Neural progenitor cell (in vitro differentiated cells): ENCODE data around the gene ADAM11. TPM values are rescaled to one million over a fixed set of nuclear protein-coding genes. Genes with fewer than 3 reads are reported as not detected.

ENCODE experiments used
- DNase-seq: peaks from one replicate; pipeline ENCODE4 v3.0.0-alpha.2; 2016; ENCODE audit warnings: low spot score
- H2AFZ ChIP-seq: fragments of 200-600 bp; sonication (generic); replicated peaks from 2 replicates; pipeline ENCODE4 v1.6.1; 2016; ENCODE audit warnings: antibody characterized with exemption
- H3F3A ChIP-seq: fragments of 200-600 bp; sonication (generic); 2 replicates; pipeline ENCODE4 v1.6.1; 2016; ENCODE audit warnings: antibody characterized with exemption, low read depth
- H3K27ac ChIP-seq: fragments of 200-600 bp; sonication (generic); 2 replicates; pipeline ENCODE4 v1.5.1; 2016; ENCODE audit warnings: mild to moderate bottlenecking
- H3K27me3 ChIP-seq: fragments of 200-600 bp; sonication (generic); 2 replicates; pipeline ENCODE4 v1.6.1; 2016; ENCODE audit warnings: mild to moderate bottlenecking, moderate library complexity
- H3K36me3 ChIP-seq: fragments of 200-600 bp; sonication (generic); 2 replicates; pipeline ENCODE4 v1.5.1; 2016
- H3K4me1 ChIP-seq: fragments of 200-600 bp; sonication (generic); 2 replicates; pipeline ENCODE4 v1.6.1; 2016; ENCODE audit warnings: mixed run types
- H3K4me2 ChIP-seq: fragments of 200-600 bp; sonication (generic); 2 replicates; pipeline ENCODE4 v1.6.1; 2016
- H3K4me3 ChIP-seq: fragments of 200-600 bp; sonication (generic); 2 replicates; pipeline ENCODE4 v1.5.1; 2016
- H3K79me2 ChIP-seq: fragments of 200-600 bp; sonication (generic); 2 replicates; pipeline ENCODE4 v1.6.1; 2016; ENCODE audit warnings: low read depth
- H3K9ac ChIP-seq: fragments of 200-600 bp; sonication (generic); 2 replicates; pipeline ENCODE4 v1.6.1; 2016
- H3K9me3 ChIP-seq: fragments of 200-600 bp; sonication (generic); 2 replicates; pipeline ENCODE4 v1.5.1; 2016; ENCODE audit warnings: low read depth
- H4K20me1 ChIP-seq: fragments of 200-600 bp; sonication (generic); 2 replicates; pipeline ENCODE4 v1.6.1; 2016; ENCODE audit warnings: low read depth
- H3K27ac Mint-ChIP-seq: 3 replicates; pipeline ENCODE4 v1.8.0; 2021; ENCODE audit warnings: mixed read lengths
- H3K27me3 Mint-ChIP-seq: 2 replicates; pipeline ENCODE4 v1.8.0; 2022; ENCODE audit warnings: low read depth, mild to moderate bottlenecking, inconsistent platforms, moderate library complexity, mixed read lengths; ENCODE audit not compliant: insufficient read depth
- H3K36me3 Mint-ChIP-seq: 3 replicates; pipeline ENCODE4 v1.8.0; 2021; ENCODE audit warnings: mixed read lengths
- H3K4me1 Mint-ChIP-seq: 3 replicates; pipeline ENCODE4 v1.8.0; 2021; ENCODE audit warnings: mixed read lengths
- H3K4me3 Mint-ChIP-seq: 3 replicates; pipeline ENCODE4 v1.8.0; 2021; ENCODE audit warnings: mild to moderate bottlenecking, moderate library complexity, mixed read lengths
- H3K9me3 Mint-ChIP-seq: 3 replicates; pipeline ENCODE4 v1.8.0; 2020; ENCODE audit warnings: mixed read lengths
- CTCF ChIP-seq: fragments of 200-600 bp; sonication (generic); IDR thresholded peaks from 2 replicates; pipeline ENCODE4 v1.5.1; 2017; ENCODE audit warnings: antibody characterized with exemption, mild to moderate bottlenecking
- EZH2 ChIP-seq: fragments of 200-600 bp; sonication (generic); IDR thresholded peaks from 2 replicates; pipeline ENCODE4 v1.6.1; 2017; ENCODE audit warnings: antibody characterized with exemption, mild to moderate bottlenecking, moderate library complexity
- EZH2phosphoT487 ChIP-seq: fragments of 200-600 bp; sonication (generic); IDR thresholded peaks from 2 replicates; pipeline ENCODE4 v1.6.1; 2017; ENCODE audit warnings: antibody characterized with exemption
- total RNA-seq: library from RNA; depleted of rRNA; stranded (reverse); fragments of >200 nt; gene quantifications from 2 replicates; pipeline ENCODE4 v1.2.3, GENCODE V29; 2015; ENCODE audit warnings: low replicate concordance

The ADAM11 gene
- total RNA-seq, 1 donor from 2014 or later: 1.4 TPM

- H3K27ac Mint-ChIP-seq: no peak overlapping the region
- DNase-seq: no peak
Observed at GRCh38 chr17:44780161-44780560, 21.4 kb downstream of the ADAM11 start.

GRCh38 chr17:44780845-44781480, 22.2 kb downstream of the ADAM11 start:
- Histone ChIP-seq H3K27ac (no peak overlapping the region), H3K36me3 (no peaks in the 10 kb centered on the region), H3K9ac (no peak overlapping the region), H3K4me3 (no peak overlapping the region), H3K4me1 (peaks cover 17% of the 10 kb centered on the region), H4K20me1 (no peaks in the 10 kb centered on the region), H2AFZ (no peak overlapping the region), H3K9me3 (no peaks in the 10 kb centered on the region), H3K79me2 (no peaks in the 10 kb centered on the region), H3K4me2 (no peak overlapping the region), H3K27me3 (peaks cover 19% of the 10 kb centered on the region), H3F3A (peaks cover 12% of the 10 kb centered on the region)
- H3K4me3 Mint-ChIP-seq: no peak overlapping the region
- H3K27me3 Mint-ChIP-seq: peaks cover 7% of the 10 kb centered on the region
- no peaks in the 10 kb centered on the region for H3K36me3 Mint-ChIP-seq
- H3K9me3 Mint-ChIP-seq: no peaks in the 10 kb centered on the region
- H3K4me1 Mint-ChIP-seq: peaks cover 20% of the 10 kb centered on the region
- DNase-seq: no peak
- H3K27ac Mint-ChIP-seq: no peak overlapping the region
- TF ChIP-seq EZH2phosphoT487 (no peak), EZH2 (no peak), CTCF (no peak)

More at GRCh38 chr17:44780161-44780560, 21.4 kb downstream of the ADAM11 start:
- peaks cover 7% of the 10 kb centered on the region for H3K27me3 Mint-ChIP-seq
- H3K4me1 Mint-ChIP-seq: peaks cover 20% of the 10 kb centered on the region
- TF ChIP-seq EZH2: no peak
- TF ChIP-seq CTCF: no peak
- TF ChIP-seq EZH2phosphoT487: no peak
- H4K20me1 ChIP-seq: no peaks in the 10 kb centered on the region
- no peak overlapping the region for H3K4me3 Mint-ChIP-seq
- no peak overlapping the region for H2AFZ ChIP-seq
- H3K4me3 ChIP-seq: no peak overlapping the region
- H3K36me3 ChIP-seq: no peaks in the 10 kb centered on the region
- H3K27ac ChIP-seq: no peak overlapping the region
- no peak overlapping the region for H3K9ac ChIP-seq
- no peaks in the 10 kb centered on the region for H3K79me2 ChIP-seq
- no peak overlapping the region for H3K4me2 ChIP-seq
- no peaks in the 10 kb centered on the region for H3K9me3 ChIP-seq
- peaks cover 17% of the 10 kb centered on the region for H3K4me1 ChIP-seq
- H3F3A ChIP-seq: peaks cover 13% of the 10 kb centered on the region
- H3K27me3 ChIP-seq: peaks cover 20% of the 10 kb centered on the region
- no peaks in the 10 kb centered on the region for H3K36me3 Mint-ChIP-seq
- no peaks in the 10 kb centered on the region for H3K9me3 Mint-ChIP-seq

GRCh38 chr17:44781551-44782325, 22.9 kb downstream of the ADAM11 start:
- Mint-ChIP-seq H3K9me3 (no peaks in the 10 kb centered on the region), H3K4me3 (no peak overlapping the region), H3K4me1 (peaks cover 18% of the 10 kb centered on the region), H3K36me3 (no peaks in the 10 kb centered on the region), H3K27ac (peak overlapping the region; percentile 69), H3K27me3 (peaks cover 7% of the 10 kb centered on the region)
- TF ChIP-seq EZH2phosphoT487 (no peak), EZH2 (no peak), CTCF (no peak)
- no peaks in the 10 kb centered on the region for H3K9me3 ChIP-seq
- peaks cover 12% of the 10 kb centered on the region for H3F3A ChIP-seq
- H3K27me3 ChIP-seq: peaks cover 11% of the 10 kb centered on the region
- no peaks in the 10 kb centered on the region for H3K36me3 ChIP-seq
- no peaks in the 10 kb centered on the region for H3K79me2 ChIP-seq
- H2AFZ ChIP-seq: peak overlapping the region; percentile 92
- peak overlapping the region; percentile 61 for H3K4me2 ChIP-seq
- H3K4me1 ChIP-seq: peaks cover 17% of the 10 kb centered on the region
- peak overlapping the region; percentile 10 for H3K4me3 ChIP-seq
- H3K9ac ChIP-seq: no peak overlapping the region
- no peaks in the 10 kb centered on the region for H4K20me1 ChIP-seq
- DNase-seq: no peak
- H3K27ac ChIP-seq: peak overlapping the region; percentile 51
